SK-N-SH treated with all-trans-retinoic acid at 6 μM for 48 hours (cell line): ENCODE data around the gene JAML.

Experiments
- BACH2 ChIP-seq: fragments of 250-450 bp; sonication (Bioruptor Pico); IDR thresholded peaks from 2 replicates; pipeline ENCODE4 v1.9.0; 2021; ENCODE audit warnings: mild to moderate bottlenecking, borderline replicate concordance
- CREB5 ChIP-seq: fragments of 250-450 bp; sonication (Bioruptor Pico); IDR thresholded peaks from 2 replicates; pipeline ENCODE4 v1.5.1; 2020; ENCODE audit warnings: low read depth, mild to moderate bottlenecking, moderate library complexity
- CSDC2 ChIP-seq: fragments of 250-450 bp; sonication (Bioruptor Pico); IDR thresholded peaks from 2 replicates; pipeline ENCODE4 v1.5.0; 2020; ENCODE audit warnings: mild to moderate bottlenecking, moderate library complexity
- ESRRG ChIP-seq: fragments of 250-450 bp; sonication (Bioruptor Pico); IDR thresholded peaks from 2 replicates; pipeline ENCODE4 v1.6.1; 2021; ENCODE audit warnings: mild to moderate bottlenecking
- GLIS3 ChIP-seq: fragments of 250-450 bp; sonication (Bioruptor Pico); IDR thresholded peaks from 2 replicates; pipeline ENCODE4 v1.5.0; 2020; ENCODE audit warnings: mild to moderate bottlenecking, moderate library complexity
- ISL1 ChIP-seq: fragments of 250-450 bp; sonication (Bioruptor Pico); IDR thresholded peaks from 2 replicates; pipeline ENCODE4 v2.1.2; 2022; ENCODE audit warnings: mild to moderate bottlenecking, moderate library complexity
- PATZ1 ChIP-seq: fragments of 250-450 bp; sonication (Bioruptor Pico); IDR thresholded peaks from 2 replicates; pipeline ENCODE4 v1.8.0; 2020; ENCODE audit warnings: mild to moderate bottlenecking, moderate library complexity, borderline replicate concordance
- PPARA ChIP-seq: fragments of 250-450 bp; sonication (Bioruptor Pico); IDR thresholded peaks from 2 replicates; pipeline ENCODE4 v1.5.0; 2020; ENCODE audit warnings: mild to moderate bottlenecking, borderline replicate concordance
- RARB ChIP-seq: fragments of 250-450 bp; sonication (Bioruptor Pico); IDR thresholded peaks from 2 replicates; pipeline ENCODE4 v1.8.0; 2021; ENCODE audit warnings: mild to moderate bottlenecking, moderate library complexity
- SNAI2 ChIP-seq: fragments of 250-450 bp; sonication (Bioruptor Pico); IDR thresholded peaks from 2 replicates; pipeline ENCODE4 v1.5.0; 2020; ENCODE audit warnings: mild to moderate bottlenecking, moderate library complexity
- ZFP3 ChIP-seq: fragments of 250-450 bp; sonication (Bioruptor Pico); IDR thresholded peaks from 2 replicates; pipeline ENCODE4 v1.5.0; 2020; ENCODE audit warnings: mild to moderate bottlenecking, moderate library complexity
- TF ChIP-seq, protein P1 (sequence below): fragments of 250-450 bp; sonication (Bioruptor Pico); IDR thresholded peaks from 2 replicates; pipeline ENCODE4 v1.5.0; 2020; ENCODE audit warnings: mild to moderate bottlenecking, moderate library complexity

DNA sequence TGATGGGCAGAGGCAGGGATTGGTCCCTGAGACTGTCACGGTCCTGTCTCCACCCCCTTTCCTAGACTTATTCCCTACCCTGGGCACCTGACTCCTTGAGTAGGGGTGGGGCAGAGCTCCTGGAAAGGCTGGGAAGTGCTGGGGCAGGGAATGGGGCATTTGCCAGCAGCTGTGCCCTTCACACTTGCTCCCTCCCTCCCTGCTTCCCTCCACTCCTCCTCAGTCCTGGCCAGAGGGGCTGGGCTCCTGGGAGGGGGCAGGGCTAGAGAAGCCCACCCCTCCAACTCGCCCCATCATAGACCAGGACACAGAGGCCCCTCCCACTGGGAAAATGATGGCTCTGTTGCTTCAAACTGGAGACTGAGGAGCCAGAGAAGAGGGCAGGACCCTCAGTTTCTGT is 59.9 kb downstream of the JAML start:
- TF ChIP-seq SNAI2 (CRISPR knock-in tag) = no peak
- no peak for TF ChIP-seq PPARA (CRISPR knock-in tag)
- TF ChIP-seq PATZ1 = no peak
- no peak for TF ChIP-seq BACH2 (CRISPR knock-in tag)
- no peak for TF ChIP-seq ZFP3 (CRISPR knock-in tag)
- no peak for TF ChIP-seq CREB5 (CRISPR knock-in tag)
- no peak for TF ChIP-seq ESRRG (CRISPR knock-in tag)
- TF ChIP-seq RARB (CRISPR knock-in tag) = no peak
- TF ChIP-seq ISL1 (CRISPR knock-in tag) = no peak
- TF ChIP-seq GLIS3 = no peak
- no peak for TF ChIP-seq CSDC2 (CRISPR knock-in tag)
- TF ChIP-seq, protein P1, sequence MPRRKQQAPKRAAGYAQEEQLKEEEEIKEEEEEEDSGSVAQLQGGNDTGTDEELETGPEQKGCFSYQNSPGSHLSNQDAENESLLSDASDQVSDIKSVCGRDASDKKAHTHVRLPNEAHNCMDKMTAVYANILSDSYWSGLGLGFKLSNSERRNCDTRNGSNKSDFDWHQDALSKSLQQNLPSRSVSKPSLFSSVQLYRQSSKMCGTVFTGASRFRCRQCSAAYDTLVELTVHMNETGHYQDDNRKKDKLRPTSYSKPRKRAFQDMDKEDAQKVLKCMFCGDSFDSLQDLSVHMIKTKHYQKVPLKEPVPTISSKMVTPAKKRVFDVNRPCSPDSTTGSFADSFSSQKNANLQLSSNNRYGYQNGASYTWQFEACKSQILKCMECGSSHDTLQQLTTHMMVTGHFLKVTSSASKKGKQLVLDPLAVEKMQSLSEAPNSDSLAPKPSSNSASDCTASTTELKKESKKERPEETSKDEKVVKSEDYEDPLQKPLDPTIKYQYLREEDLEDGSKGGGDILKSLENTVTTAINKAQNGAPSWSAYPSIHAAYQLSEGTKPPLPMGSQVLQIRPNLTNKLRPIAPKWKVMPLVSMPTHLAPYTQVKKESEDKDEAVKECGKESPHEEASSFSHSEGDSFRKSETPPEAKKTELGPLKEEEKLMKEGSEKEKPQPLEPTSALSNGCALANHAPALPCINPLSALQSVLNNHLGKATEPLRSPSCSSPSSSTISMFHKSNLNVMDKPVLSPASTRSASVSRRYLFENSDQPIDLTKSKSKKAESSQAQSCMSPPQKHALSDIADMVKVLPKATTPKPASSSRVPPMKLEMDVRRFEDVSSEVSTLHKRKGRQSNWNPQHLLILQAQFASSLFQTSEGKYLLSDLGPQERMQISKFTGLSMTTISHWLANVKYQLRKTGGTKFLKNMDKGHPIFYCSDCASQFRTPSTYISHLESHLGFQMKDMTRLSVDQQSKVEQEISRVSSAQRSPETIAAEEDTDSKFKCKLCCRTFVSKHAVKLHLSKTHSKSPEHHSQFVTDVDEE (CRISPR knock-in tag) = no peak
